GM12872 (cell line): Measurements from ENCODE around the gene KRTAP3-3.

ENCODE experiments used
- TF ChIP-seq, protein P1 (sequence below): IDR thresholded peaks from 3 replicates; pipeline ENCODE4 v1.5.1; 2011; ENCODE audit warnings: low read depth, mild to moderate bottlenecking, low read length, moderate library complexity; ENCODE audit not compliant: insufficient read depth

The KRTAP3-3 gene

DNA sequence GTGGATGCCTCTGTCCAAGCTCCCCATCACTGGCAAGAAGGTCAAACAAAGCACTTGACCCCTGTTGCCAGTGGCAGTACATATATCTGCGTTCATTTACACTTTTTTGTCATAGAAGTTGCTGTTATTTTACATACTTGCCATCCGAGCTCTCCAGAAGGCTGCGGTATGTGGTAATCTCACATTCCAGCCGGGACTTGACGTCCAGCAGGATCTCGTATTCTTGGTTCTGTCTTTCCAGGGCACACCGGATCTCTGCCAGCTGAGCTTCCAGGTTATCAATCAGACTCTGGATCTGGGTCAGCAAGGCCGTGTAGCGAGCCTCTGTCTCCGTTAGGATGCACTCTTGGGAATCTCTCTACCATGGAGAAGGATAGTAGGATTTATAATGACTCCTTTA, 33.8 kb downstream of the KRTAP3-3 start:
- TF ChIP-seq, protein P1, sequence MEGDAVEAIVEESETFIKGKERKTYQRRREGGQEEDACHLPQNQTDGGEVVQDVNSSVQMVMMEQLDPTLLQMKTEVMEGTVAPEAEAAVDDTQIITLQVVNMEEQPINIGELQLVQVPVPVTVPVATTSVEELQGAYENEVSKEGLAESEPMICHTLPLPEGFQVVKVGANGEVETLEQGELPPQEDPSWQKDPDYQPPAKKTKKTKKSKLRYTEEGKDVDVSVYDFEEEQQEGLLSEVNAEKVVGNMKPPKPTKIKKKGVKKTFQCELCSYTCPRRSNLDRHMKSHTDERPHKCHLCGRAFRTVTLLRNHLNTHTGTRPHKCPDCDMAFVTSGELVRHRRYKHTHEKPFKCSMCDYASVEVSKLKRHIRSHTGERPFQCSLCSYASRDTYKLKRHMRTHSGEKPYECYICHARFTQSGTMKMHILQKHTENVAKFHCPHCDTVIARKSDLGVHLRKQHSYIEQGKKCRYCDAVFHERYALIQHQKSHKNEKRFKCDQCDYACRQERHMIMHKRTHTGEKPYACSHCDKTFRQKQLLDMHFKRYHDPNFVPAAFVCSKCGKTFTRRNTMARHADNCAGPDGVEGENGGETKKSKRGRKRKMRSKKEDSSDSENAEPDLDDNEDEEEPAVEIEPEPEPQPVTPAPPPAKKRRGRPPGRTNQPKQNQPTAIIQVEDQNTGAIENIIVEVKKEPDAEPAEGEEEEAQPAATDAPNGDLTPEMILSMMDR: no peak

DNA sequence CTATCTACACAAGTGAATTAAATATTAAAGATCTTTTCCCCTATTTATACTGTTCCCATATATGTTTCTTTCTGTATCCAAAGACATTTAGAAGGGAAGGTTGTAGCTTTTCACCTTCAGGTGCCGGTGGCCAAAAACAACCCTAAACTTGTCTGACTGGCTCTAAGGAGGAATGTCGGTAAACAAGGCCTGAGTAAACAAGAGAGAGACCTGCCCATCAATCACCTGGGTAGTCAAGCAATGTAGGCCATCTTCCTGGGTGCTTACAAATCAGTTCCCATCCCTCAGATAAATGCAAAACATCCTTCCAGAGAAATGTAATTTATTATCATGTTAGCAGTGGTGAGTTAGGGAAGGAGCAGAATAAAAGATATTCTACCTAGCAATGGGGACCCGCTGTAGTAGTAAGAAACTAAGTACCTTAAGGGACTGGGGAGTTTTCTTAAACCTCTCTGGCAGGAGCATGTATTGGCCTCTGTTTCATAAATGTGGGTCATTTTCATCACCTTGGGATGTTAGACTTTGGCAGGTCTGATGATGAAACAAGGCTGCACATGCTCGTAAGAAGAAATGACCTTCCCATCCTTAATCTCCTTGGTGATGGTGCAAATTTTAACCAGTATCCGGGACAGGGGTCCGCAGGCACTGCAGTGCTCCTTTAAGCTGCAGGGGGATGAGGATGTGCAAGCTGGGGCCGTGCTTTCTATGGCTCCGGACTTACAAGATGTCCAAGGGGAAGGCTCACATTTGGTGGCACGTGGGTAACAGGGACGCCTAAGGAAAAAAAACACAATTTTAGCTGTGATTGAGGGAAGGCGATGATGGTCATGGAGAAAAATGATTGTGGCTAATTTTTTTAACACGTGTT, 35.6 kb downstream of the KRTAP3-3 start:
- TF ChIP-seq, protein P1: no peak

DNA sequence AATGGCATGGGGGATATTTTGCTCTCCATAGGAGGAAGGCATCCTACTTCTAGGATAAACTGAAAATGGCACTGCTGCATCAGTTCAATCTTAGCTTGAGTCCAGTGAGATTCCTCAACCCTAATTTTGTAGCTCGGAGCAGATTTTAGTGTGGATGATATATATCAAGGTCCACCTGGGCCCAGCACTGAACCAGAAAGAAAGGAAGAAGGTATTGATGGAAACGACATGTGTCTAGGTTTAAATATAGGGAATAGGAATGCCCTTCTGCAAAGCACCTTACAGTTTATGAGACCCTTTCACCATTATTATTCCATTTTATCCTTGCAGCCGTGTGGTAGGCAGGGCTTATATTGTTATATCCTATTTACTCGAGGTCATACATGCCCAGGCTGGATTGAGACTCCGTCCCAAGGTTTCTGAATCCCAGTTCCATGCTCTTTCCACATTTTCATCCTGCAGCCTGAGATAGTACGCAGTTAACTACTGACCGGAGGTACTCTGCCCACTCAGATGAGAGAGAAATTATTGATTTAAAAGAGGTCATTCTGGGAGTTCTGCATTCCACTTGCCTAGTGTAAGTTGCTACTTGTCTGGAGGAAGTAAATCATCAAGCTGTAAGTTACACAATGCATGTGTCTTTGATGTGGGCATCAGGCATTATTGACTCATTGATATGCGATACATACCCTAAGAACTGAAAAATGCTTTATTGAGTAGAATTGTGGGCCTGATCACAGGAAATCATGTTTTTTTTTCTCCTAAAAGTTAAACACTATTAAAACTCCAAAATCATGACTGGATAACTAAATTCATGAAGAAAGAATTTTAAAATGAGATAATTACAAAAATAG, 37.3 kb downstream of the KRTAP3-3 start:
- TF ChIP-seq, protein P1: no peak

DNA sequence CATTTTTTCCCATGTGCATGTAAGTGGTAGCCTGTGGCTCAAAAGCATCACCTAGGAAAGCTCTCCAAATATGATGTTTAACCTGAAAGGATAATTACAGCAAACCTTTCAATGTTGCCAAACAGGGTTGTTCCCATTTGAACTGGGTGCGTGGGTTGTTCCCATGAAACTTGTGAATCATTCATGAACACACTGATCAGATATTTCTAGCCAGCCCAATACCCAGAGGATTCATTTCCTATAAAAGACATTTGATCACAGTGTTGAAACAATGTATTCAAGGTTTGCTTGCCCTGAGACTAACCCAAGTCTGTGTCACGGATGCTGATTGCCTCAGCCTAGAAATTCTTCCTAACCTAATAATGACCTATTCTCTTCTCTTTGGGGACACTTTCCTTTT, 40.1 kb downstream of the KRTAP3-3 start:
- TF ChIP-seq, protein P1: no peak

DNA sequence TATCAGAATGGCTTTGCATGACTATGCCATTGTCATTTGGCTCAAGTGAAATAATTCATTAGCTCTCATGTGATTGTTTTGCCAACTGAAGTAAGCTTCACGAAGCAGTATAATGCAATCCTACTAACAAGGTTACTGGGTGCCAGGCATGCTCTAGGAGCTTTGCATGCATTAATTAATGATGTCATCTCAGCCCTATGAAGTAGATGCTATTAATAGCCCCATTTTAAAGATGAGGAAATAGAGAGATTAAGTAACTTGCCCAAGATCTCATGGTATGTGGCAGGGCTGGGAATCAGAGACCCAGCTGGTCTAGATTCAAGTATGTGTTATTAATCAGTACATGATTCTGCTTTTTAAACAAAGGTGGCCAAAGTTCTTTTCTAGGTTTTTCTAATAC, 41.3 kb downstream of the KRTAP3-3 start:
- TF ChIP-seq, protein P1: no peak

DNA sequence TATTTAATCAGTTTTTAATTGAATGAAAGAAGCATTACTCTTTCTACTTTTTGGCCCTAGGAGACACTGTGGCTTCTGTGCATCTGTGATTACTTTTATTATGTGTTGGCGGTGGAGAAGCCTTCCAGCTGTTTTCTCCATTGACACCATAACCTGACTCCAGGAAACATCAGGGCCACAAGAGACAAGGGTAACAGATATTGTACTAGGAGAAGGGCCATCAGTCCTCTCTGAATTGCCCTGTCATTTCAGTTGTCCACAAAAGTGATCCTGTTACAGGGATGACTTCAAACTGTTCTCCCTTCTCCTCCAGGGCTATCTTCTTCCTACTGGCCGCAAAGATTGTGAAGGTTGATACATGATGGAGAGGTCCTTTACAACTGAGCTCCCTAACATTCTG, 41.8 kb downstream of the KRTAP3-3 start:
- TF ChIP-seq, protein P1: no peak

DNA sequence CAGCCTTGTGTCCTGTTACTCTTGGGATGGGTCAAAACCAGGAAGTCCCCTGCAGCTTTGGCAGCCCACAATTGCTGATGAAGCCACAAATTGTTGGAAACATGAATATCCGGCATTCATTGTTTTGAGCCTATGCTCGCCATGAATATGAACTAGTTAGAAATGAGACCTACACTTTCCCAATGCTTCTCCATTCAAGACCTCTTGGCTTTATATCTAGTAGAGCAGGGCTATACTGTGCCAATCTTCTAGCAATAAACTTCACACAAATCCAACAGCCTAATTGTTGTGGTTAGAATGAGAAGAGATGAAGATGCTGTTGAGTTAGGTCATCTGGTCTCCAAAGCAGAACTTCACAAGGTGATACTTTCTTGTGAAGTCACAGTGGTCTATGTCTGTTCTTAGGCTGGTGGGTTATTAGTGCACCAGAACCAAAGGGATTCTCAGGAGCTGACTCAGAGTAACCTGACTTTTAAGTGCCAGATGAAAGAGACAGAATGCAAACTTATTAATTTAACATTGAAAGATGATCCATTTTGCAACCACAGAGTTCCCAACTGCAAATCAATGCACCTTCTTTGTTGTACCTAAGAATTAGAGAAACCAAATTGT, 42.8 kb downstream of the KRTAP3-3 start:
- TF ChIP-seq, protein P1: no peak
